LNCaP clone FGC (cell line): Measurements from ENCODE around the gene MYO16.

Experiments used
- DNase-seq: peaks from one replicate; pipeline ENCODE4 v3.0.0-alpha.2; 2011; ENCODE audit warnings: low read depth
- H3K4me3 ChIP-seq: 2 replicates; pipeline ENCODE4 v1.5.1; 2011; ENCODE audit warnings: mild to moderate bottlenecking, low read depth, low read length, control low read depth
- TF ChIP-seq, protein P1 (sequence below): IDR thresholded peaks from 2 replicates; pipeline ENCODE4 v1.5.1; 2012; ENCODE audit warnings: mild to moderate bottlenecking; ENCODE audit not compliant: control insufficient read depth, insufficient read depth; ENCODE audit errors: extremely low read depth

Gene MYO16

DNA sequence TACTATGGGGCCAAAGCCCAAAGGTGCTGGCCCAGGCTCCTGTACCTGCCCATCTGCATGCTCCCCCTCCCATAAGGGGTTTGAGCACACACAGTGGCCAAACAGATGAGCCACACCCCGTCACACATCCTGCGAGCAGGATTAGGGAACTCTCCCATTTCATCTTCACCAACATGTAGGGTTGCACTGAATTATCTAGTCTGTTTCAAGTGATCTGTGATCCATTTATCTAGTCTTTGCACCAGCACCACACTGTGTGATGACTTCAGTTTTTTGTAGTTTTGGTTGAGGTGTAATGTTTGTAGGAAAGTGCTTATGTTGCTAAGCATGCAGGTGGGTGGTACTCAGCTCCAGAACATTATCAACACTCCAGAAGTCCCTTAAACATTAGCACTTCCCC lies 249.3 kb downstream of the MYO16 start:
- H3K4me3 ChIP-seq: no peak overlapping the region
- TF ChIP-seq, protein P1, sequence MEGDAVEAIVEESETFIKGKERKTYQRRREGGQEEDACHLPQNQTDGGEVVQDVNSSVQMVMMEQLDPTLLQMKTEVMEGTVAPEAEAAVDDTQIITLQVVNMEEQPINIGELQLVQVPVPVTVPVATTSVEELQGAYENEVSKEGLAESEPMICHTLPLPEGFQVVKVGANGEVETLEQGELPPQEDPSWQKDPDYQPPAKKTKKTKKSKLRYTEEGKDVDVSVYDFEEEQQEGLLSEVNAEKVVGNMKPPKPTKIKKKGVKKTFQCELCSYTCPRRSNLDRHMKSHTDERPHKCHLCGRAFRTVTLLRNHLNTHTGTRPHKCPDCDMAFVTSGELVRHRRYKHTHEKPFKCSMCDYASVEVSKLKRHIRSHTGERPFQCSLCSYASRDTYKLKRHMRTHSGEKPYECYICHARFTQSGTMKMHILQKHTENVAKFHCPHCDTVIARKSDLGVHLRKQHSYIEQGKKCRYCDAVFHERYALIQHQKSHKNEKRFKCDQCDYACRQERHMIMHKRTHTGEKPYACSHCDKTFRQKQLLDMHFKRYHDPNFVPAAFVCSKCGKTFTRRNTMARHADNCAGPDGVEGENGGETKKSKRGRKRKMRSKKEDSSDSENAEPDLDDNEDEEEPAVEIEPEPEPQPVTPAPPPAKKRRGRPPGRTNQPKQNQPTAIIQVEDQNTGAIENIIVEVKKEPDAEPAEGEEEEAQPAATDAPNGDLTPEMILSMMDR: no peak
- no peak for DNase-seq

DNA sequence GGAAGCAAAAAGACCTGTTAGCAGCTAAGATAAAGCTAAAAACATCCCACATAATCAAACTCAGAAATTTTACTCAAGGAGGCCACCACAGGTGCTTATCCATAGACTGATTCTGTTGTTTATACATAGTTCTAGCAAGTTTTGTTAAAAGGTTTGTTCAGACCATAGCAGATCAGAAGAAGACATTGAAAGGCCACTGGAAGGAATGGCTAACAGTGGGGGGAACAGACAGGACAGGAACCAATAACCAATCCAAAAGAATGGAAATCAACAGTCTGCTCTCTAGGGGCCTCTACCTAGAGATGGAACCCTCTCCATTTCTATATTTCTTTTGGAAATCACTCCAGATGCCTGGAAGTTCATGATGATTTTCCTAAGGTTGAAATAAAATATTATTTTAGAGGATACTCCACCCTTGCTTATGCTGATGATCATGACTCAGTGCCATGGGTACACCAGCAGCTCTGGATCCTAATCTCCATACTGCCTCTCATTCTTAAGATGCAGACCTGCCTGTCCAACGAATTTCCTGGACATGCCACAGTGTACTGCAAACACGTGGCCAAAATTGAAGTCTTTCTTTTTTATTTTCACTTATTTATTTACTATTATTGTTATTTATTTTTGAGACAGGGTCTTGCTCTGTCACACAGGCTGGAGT lies 260.0 kb downstream of the MYO16 start:
- no peak for DNase-seq
- TF ChIP-seq, protein P1: no peak
- no peak overlapping the region for H3K4me3 ChIP-seq

DNA sequence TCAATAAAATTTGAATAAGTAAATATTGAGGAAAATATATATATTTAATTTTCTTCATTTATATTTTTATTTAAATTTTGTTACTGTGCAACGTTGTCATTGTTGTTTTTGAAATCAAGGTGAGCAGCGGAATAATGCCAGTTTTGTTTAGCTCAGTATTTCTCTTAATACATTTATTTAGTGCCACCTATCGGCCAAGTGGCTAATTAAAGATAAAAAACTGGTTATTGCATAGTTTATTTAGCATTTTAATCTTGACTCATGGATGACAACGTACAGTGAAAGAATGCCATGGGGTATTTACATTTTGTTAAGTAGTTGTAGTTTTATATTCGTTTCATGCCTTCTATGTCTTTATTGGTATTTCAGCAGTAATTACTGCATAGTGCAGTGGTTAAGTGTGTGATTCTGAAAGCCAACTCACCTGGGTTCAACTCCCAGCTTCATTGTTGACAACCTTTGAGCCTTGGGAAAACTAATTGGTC lies 265.9 kb downstream of the MYO16 start:
- peak; percentile 22 for DNase-seq

DNA sequence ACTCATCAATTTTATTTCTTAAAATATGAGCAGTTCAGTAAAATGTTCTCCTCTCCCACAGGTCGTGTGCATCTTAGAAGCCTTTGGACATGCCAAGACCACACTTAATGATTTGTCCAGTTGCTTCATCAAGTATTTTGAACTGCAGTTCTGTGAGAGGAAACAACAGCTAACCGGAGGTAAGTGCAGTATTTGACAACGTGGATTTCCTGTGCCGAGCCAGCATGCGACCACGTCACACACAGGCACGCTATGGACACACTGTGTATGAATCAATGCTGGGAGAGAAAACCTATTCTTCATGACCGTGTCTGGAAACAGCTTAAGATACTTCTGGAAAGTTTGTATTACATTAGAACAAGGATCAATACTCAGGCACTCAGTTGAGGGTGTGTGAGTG lies 268.5 kb downstream of the MYO16 start:
- no peak for DNase-seq
- TF ChIP-seq, protein P1: no peak
- no peak overlapping the region for H3K4me3 ChIP-seq

More for the DNA sequence above, 265.9 kb downstream of the MYO16 start:
- H3K4me3 ChIP-seq: no peak overlapping the region
- TF ChIP-seq, protein P1: peak; percentile 42

DNA sequence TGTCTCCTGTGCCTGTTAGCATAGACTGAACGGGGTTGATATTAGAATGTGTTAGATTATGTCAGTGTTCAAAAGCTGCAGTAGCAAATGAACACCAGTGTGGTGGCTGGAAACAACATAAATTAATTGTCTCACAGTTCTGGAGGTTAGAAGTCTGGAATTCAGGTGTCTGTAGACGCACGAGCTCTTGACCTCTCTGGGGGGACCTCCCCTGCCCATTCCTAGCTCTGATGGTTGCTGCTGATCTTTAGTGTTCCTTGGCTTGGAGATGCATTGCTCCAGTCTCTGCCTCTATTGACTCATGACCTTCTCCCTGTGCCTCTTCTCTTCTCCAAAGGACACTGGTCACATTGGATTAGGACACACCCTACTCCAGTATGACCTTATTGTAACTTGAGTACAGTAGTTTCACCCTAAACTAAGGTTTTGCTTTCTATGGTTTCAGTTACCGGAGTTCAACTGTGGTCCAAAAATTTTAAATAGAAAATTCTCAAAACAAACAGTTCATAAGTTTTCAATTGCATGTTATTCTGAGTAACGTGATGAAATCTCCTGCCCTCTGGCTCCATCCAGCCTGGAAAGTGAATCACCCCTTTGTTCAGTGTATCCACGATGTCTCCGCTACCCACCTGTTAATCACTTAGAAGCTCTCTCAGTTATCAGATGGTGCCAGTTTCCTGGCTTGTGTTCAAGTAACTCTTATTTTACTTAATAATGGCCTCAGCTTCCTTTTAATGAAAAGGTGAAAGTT lies 273.2 kb downstream of the MYO16 start:
- DNase-seq: no peak
- TF ChIP-seq, protein P1: no peak
- H3K4me3 ChIP-seq: no peak overlapping the region

DNA sequence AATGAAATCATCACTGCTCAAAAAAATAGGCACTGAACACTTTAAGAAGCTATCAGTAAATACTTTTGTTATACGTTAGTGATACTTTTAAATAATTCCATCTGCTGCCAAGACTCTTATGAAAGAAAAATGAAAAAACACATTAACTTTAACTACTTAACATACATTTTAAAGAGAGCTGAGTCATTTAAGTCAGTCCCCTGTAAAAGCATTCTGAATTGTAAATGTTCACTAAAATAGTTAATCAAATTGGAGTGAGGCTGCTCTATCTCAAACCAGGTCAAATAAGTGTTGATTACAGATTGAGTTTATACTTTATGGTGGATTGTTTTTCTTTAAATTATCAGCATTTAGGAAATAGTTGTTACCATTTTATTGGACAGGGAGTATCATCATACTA lies 274.2 kb downstream of the MYO16 start:
- TF ChIP-seq, protein P1: no peak
- DNase-seq: no peak

More for the DNA sequence above, 274.2 kb downstream of the MYO16 start:
- H3K4me3 ChIP-seq: no peak overlapping the region
